HG02588 (cell line): ENCODE results near the gene TBX4.

Experiments used
- ATAC-seq: cut with Tn5 transposase; IDR thresholded peaks from one replicate; pipeline ENCODE4 v1.9.1; 2021; ENCODE audit warnings: mild to moderate bottlenecking, moderate library complexity; ENCODE audit not compliant: unreplicated experiment

The TBX4 gene

DNA sequence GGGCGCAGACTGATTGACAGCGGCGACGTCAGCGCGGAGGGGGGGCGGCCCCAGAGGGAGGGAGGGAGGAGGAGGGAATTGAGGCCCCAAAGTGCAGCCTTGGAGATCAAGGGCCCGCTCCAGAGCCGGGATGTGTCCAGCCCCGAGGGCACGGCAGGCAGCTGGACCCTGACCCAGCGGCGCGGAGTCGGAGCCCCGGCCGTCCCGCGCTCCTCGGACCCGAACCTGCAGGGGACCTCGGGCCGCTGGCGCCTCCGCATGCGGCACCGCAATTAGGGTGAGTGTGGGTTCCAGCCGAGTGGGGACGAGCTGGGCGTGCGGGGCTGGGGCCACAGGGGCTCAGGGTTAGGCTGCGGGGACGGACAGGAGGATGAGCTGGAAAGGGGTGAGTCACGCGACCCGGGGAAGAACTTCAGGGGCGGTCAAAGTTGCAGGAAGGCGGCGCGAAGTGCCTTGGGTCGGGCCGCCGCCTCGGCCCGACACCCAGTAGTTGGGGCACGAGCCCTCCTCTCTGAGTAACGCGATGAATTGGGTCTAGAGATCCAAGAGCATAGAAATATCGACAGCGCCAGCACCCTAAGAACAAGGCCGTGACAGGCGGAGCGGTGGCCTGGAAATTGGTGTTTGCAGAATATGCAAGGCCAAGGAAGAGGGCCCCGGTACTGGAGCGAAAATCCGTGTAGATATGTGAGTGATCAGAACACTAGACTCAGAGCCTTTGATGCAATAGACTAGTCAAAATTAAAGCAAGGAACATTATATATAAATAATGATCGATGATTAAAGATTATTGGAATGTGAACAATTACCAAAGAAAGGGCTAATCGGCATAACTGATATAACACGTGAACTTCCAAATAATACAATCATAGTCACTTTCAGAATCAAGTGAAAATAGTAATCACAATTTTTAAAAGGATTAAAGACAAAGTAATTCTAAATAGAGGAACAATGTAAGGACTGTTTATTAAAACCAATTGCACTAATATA is at the start of gene TBX4:
Gene TBX4, plus strand, starts transcription at position 122 of the 990 bp plus-strand sequence. CDS start 4,069 bp downstream, outside the sequence.
- ATAC-seq, result no peak

DNA sequence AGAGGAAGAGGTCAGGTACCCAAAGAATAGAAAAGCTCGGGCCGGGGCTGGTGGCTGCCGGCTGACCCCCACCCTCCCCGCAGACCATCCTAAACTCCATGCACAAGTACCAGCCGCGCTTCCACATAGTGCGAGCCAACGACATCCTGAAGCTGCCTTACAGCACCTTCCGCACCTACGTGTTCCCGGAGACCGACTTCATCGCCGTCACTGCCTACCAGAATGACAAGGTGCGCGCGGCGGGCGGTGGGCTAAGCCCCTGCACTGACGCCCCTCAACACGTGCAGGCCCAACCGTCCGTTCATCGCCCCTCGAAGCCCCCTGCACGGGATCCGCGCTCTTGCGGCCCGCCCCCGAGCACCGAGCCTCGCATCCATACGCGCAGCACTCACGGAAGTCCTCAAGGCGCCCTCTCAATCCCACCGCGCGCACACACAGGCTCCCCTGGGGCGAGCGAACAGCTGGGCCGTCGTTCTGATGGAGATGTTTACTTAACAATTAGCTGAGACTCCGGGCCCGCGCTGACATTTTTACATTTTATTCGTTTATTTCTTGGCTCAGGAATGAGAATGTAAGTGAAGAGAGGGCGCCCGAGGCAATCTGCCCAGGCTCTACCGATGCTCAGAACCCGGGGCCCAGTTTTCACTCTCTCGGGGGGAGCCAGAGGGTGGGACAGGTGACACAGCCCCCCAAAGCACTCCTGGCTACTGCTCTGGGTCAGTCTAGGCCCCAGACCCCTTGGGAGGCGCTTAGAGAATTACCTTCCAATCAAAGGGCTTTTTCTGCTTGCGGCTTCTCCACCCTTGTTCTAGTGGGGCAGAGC is 49.0 kb upstream of the TBX4 start:
- no peak for ATAC-seq

DNA sequence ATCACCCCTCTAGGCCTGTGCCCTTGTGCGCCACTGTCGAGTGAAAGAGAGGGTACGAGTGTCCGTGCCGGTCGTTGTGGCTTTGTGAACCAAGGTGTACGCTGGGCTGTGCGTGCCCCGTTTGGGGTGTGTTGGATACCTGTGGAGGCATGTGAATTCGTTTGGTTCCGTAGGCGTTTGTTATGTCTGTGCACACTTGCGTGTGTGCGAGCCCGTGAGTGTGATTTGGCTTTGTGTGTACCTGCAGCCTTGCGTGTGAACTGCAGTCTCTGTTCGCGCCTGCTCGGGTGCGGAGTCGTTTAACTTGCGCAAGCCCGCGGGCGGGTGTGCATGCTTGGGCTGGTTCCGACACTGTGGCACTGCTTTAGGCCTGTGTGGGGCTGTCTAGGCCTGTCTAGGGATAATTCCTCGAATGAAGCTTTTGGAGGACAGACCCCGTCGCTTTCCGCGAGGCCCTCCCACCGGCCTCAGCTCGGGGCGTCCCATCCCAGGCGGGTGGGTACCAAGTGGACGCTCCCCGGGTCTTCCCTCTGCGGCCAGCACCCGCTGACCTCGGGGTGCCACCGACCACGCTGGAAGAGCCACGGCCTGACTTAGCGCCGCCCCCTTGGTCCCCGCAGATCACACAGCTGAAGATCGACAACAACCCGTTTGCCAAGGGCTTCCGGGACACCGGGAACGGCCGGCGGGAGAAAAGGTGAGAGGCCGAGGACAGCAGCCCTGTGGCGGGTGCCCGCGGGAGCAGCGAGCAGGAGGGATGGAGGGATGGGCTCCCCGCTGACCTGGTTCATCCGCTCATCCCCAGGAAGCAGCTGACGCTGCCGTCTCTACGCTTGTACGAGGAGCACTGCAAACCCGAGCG is 48.2 kb upstream of the TBX4 start:
- no peak for ATAC-seq

DNA sequence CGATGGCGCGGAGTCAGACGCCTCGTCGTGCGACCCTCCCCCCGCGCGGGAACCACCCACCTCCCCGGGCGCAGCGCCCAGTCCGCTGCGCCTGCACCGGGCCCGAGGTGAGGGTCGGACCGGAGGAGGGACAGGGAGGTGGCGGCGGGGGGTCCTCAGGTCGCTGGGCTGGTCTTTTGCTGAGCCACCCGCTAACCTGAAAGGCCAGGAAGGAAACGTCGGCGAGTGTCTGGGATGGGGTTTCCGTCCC is 47.6 kb upstream of the TBX4 start:
- ATAC-seq, result no peak

DNA sequence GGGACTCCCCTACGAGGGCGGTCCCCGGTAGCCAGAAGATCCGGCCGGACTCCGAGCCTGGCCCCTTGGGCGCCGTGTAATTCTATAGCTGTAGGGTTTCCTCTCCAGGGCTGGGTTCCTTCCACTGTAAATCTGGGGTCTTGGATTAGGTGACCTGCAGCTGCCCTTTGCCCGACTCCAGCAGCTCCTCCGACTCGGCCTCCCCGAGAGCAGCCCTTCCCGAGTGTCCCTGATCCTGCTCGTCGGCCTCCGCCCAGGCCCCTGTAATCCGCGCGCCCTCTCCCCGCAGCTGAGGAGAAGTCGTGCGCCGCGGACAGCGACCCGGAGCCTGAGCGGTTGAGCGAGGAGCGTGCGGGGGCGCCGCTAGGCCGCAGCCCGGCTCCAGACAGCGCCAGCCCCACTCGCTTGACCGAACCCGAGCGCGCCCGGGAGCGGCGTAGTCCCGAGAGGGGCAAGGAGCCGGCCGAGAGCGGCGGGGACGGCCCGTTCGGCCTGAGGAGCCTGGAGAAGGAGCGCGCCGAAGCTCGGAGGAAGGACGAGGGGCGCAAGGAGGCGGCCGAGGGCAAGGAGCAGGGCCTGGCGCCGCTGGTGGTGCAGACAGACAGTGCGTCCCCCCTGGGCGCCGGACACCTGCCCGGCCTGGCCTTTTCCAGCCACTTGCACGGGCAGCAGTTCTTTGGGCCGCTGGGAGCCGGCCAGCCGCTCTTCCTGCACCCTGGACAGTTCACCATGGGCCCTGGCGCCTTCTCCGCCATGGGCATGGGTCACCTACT is 47.1 kb upstream of the TBX4 start:
- no peak for ATAC-seq

DNA sequence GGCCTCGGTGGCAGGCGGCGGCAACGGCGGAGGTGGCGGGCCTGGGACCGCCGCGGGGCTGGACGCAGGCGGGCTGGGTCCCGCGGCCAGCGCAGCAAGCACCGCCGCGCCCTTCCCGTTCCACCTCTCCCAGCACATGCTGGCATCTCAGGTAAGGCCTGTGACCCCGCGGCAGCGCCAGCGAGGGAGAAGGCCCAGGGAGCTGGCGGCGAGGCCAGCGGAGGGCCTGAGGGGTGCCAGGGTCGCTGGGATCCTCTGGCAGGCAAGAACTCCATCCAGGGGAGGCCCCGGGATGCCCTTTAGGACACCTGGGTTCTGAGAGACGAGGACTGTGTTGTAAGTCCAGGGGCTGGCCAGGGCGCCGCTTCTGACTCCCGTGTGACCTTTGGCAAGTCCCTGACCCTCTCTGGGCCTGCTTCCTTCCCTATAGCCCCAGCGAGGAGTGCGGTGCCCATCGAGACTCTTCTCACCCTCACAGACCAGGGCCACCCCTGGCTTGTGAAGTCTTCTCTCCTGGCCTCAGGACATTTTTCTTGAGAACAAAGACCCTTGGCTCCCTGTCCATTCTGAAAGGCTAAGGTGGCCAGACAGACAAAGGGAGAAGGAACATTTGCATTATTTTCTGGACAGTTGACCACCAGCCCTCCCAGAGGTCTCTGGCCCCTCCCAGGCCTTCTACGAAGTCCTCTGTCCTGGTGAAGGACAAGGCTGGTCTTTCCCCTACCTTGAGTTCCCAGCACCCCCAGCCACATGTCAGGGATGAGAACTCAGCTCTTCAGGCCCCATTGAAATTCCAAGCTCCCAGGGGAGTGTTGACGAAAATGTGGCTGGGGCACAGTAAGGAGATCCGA is 46.3 kb upstream of the TBX4 start:
- ATAC-seq, result no peak

DNA sequence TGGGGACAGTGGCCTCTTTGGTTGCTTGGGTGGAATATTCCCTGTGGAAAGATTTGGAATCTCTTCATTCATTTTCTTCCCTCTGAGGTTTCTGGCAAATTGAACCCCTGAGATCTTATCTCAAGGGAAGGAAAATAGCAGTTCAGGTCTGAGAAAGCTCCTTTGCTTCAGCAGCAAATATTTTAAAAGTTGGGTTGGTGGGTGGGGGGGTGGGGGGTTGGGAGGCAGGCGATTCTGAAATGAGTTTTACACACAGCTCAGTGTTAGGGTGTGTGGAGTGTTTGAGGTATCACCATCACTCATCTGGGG is 45.7 kb upstream of the TBX4 start:
- no peak for ATAC-seq

DNA sequence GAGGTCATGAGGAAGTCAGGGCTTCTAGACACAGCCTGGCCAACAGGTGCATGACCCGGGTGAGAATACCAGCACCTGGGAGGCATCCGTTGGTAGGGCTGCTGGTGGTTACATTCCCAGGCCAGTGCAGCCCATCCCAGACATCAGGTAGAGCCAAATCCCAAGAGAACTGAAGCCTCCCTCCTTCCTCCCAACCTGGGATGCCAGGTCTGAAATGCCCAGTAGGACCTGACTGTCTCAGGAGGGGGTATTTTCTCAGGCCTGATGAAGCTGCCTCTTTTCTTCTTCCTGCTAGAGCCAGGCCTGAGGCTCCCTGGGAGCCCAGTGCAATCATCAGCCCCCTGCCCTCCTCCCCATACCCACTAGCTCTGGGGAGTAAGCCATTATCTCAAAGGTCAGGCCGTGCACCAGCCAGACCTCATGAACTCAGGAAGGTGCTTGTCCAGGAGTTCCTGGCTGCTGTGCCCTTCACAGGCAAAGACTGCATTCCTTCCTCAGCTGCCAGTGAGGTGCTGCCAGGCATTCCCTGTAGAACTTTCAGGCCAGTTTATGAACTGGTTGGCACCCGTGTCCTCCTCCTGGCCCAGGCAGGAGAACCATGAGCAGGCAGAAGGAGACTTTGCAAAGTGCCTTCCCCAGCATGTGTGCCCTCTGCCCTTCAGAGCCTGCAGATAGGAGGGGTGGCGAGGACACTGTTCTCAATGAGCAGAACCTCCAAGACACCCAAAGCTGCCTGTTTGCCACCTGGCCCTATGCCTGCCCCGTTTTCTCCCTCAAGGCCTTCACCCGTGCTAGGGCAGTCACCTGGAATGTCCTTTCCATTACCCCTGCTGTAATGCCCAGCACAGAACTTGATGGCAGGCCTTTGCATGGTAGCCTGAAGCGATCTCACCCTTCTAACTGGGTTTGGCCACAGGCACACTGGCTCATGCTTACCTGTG is 45.0 kb upstream of the TBX4 start:
- no peak for ATAC-seq

DNA sequence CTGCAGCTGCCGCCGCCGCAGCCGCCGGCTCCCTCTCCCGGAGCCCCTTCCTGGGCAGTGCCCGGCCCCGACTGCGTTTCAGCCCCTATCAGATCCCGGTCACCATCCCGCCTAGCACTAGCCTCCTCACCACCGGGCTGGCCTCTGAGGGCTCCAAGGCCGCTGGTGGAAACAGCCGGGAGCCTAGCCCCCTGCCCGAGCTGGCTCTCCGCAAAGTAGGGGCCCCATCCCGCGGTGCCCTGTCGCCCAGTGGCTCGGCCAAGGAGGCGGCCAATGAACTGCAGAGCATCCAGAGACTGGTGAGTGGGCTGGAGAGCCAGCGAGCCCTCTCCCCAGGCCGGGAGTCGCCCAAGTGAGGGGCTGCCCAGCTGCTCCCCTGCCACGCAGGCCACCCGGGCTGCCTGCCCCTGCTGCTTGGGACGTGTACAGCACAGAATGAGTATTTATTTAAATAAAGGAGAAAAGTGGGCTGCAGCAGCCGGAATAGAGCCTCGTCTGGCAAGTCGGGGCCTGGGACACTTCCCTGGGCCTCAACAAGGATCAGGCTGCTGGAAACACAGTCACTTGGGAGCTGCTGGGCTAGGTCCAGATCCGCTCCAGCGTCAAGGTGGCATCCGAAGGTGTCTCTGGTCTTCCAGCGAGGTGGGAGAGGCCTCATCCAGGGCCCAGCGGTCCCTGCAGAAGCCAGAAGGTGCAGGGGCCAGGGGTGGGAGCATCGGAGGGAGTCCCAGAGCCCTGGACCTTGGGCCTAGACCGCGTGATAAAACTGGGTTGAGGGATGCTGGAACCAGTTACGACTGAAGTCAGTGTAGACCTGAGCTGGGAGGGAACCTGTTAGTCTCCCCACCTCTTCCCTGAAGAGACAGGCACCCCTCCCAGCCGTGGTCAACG is 43.8 kb upstream of the TBX4 start:
- ATAC-seq, result no peak

DNA sequence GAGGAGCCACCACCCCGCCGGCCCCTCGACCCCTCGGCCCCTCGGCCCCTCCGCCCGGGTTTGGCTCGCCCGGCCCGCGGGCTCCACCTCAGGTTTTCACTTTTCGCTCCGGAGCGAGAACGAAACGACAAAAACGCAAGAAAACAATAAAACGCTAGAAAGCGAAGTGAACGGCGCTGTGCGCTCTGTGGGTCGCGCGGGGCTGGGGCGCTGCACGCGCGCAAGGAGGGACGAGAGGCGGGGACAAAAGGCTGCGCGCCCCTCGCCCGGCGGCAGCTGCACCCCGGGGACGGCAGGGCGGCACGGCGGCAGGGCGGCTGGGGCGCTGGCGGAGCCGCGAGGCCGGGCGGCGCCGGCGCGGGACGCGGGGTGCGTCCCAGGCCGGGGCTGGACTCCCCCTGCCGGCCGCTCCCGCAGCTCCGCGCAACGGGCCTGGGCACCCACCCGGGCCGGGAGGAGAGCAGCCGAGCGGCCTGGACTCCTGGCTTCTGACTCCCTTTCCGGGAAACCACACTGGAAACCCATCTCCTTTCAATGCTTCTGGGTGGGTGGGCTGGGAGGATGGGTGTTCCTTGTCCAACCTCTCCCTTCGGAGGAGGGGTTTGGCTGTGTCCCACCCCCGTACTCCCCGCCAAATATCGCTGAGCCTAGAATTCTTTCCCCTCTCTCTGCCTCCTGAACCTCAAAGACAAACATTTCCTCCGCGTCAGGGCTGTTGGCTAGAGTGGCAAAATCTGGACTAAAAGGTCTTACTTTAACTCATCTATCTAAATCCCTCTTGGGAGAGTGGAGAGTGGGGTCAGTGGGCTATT is 42.7 kb upstream of the TBX4 start:
- no peak for ATAC-seq

DNA sequence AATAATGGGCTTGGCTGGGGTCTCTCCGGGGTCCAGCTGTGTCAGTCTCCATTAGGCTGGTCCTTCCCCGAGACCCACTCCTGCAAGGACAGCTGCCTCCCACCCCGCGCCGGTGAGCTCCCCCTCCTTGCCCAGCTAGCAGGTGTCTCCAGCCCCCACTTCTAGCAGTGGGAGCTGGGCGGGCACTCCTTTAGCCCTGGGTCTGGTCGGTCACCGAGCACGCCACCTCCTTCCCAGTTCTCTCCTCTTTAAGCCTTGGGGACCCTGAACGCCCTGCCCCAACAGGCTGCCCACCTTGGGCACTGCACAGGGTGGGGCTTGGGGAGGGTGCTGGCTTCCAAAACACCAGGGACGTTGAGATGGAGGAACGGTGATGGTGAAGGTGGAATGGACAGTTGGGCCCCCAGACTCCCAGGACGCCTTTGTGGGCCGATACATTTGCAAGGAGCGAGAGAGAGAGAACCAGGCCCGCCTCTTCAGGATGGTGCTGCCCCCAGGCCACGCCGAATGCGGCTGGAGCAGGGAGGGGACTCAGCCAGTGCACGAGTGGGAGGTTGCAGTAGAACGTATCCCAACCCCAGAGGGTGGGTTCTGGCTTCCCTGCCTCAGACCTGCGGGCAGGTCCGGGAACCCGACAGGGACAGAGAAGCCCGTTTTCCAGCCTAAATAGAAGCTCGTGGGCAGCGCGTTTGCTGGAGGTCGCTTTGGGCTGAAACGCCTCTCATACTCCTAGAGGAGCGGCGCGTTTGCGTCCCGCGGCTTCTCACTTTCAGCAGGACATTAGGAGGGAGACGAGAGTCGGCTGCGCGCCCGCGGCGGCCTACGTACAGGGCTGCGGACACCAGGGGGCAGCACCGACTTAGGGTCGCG is 41.8 kb upstream of the TBX4 start:
- no peak for ATAC-seq

DNA sequence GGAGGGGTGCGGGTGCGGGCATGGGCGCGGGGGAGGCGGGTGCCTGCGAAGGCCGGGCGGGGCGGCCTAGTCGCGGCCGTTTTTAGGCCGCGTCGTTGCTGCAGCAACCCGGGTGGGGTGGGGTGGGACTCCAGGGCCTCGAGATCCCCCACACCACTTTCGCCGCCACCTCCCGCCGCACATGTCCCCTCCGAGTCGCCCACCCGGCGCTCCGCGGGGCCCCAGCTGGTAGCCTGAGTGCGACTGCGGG is 41.3 kb upstream of the TBX4 start:
- ATAC-seq, result no peak

DNA sequence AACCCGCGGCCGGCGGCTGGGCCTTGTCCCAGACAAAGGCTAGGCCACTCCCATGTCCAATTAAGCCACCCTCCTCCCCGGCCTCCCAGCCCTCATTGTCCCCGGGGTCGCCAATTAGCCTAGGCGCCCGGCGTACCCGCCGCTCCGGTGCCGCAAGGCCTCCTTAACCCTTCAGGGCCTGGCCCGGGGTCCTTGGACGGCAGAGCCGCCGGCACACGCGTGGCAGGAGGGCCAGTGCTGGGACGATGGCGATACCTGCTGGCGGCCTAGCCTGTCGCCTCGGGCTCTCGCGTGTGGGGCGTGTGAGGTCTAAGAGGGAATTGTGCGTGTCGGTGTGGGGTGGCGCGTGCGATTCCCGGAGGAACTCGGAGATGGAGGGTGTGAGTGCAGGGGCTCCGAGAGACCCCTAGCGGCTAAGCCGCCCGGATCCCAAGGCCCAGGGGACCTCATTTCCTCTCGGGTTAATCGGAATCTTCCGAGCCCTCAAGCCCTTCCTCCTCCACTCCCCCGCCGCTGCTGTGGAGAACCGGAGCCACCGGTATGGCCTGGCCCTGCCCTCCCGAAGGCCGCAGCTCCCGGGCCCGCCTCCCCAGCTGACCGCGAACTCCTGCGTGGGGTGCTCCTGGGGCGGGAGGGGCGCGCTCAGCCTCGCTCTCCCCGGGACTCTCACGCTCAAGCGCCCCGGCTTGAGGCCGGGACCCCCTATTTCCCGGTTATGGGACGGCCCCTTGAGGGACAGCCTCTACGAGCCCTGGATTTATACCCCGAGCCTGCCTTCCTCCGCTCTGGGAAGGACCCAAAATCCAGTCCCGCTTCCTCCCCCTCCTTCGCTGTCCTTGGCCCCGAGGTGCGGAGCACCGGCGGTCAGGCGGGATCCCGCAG is 40.7 kb upstream of the TBX4 start:
- no peak for ATAC-seq

DNA sequence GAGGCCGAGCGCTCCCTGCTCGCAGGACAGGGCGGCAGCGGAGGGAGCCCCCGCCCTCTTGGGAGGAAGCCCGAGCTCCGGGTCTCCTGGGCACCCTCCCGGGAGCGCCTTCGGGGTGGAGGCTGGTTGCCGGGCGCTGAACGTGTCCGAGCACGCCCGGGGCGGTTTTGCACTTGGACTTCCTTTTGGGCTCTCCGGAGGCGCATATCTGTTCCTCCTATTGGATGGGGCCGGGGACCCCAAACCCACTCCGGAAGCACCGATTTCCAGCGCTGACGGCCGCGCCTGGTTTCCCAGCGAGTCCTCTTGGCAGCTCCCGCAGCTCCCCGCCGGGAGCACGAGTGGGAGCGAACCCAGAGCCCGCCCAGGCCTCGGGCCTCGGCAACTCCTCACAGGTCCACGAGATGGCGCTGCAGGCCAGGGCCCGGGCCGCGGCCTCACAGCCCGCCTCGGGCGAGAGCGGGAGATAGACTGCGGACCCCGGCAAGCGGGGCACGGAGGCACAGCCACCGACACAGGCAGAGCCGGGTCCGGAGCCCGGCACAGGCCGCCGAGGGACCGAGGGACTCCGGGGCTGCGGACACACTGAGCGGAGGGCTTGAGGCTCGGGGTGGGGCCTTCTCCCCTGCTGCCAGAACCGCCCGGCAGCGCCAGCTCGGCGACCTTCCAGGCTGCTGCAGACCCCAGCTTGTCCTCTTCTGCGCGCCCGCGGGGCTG is 39.9 kb upstream of the TBX4 start:
- ATAC-seq, result peak; percentile 70
